Measurements from ENCODE around the gene NDST1.

- TF ChIP-seq CTCF (IDR thresholded peaks at IDR 0.05; ENCODE audit: low read depth, low read length, poor library complexity, severe bottlenecking) = no peak
- TF ChIP-seq EZH2phosphoT487 (IDR thresholded peaks at IDR 0.05; ENCODE audit: borderline replicate concordance, low read length) = no peak
Observed at GRCh38 chr5:150508828-150509227, 897 bp downstream of the NDST1 start.
